K562 (cell line): ENCODE data around the gene C16orf74. TPM values are rescaled to one million over a fixed set of nuclear protein-coding genes. Genes with fewer than 3 reads are reported as not detected.

ENCODE experiments used
- ATAC-seq: fragments of 200-7000 bp; cut with Tn5 transposase; 3 replicates; pipeline ENCODE4 v1.9.1; 2020; ENCODE audit warnings: moderate library complexity
- BruUV-seq: library from RNA; stranded (reverse); fragments of 400-500 nt; replicated peaks from 2 replicates; lab custom pipeline; 2021; lab: Mats Ljungman, UMichigan
- CTCF ChIA-PET: fragments of 300-600 bp; formaldehyde crosslinking; extraction: SDS; loops from one replicate; lab custom pipeline; 2021; ENCODE audit warnings: low intra/inter-chr PET ratio; lab: Yijun Ruan, JAX
- POLR2A ChIA-PET: fragments of 300-600, 350-650 bp; sonication (Branson Sonifier 250); formaldehyde crosslinking; extraction: SDS; loops from one replicate; lab custom pipeline; 2021; ENCODE audit warnings: antibody characterized with exemption, inconsistent platforms; lab: Yijun Ruan, JAX
- DNase-seq, 4 experiments: peaks; one replicate each; pipeline versions ENCODE4 v3.0.0 to v3.0.0-alpha.2; 2011 to 2018; ENCODE audit warnings: low spot score in 3 of 4, mixed read lengths in 3 of 4; ENCODE audit errors: extremely low read depth in 1 of 4
- FAIRE-seq: peaks from 2 replicates; lab custom pipeline; 2011; peaks lifted over from hg19 to GRCh38; lab: Jason Lieb, UNC
- H2AFZ ChIP-seq: 2 replicates; pipeline ENCODE4 v1.6.0; 2011; ENCODE audit warnings: low read depth, low read length, control low read depth, inconsistent platforms
- H3K27ac ChIP-seq: fragments of 200-600 bp; 3 replicates; pipeline ENCODE4 v1.8.0; 2011; ENCODE audit warnings: low read depth, mild to moderate bottlenecking, control low read depth, inconsistent platforms, low read length, moderate library complexity, mixed read lengths; ENCODE audit errors: extremely low read depth
- H3K27me3 ChIP-seq, 2 experiments: fragments of 300-600 bp in 1 of 2; 2 replicates in 1 of 2; 3 replicates in 1 of 2; pipeline versions ENCODE4 v1.6.0 to v1.8.0; 2011; ENCODE audit warnings: inconsistent platforms in 2 of 2, low read length in 2 of 2, mild to moderate bottlenecking in 1 of 2, mixed read lengths in 1 of 2, moderate library complexity in 1 of 2; ENCODE audit not compliant: control insufficient read depth in 2 of 2, insufficient read depth in 2 of 2
- H3K36me3 ChIP-seq: fragments of 300-600 bp; 3 replicates; pipeline ENCODE4 v1.8.0; 2011; ENCODE audit warnings: mild to moderate bottlenecking, low read length, inconsistent platforms; ENCODE audit not compliant: control insufficient read depth, insufficient read depth
- H3K4me1 ChIP-seq, 2 experiments: fragments of 200-600 bp in 1 of 2; replicated peaks in 1 of 2; 2 replicates in 1 of 2; 3 replicates in 1 of 2; pipeline versions ENCODE4 v1.5.1 to v1.8.0; 2011; ENCODE audit warnings: inconsistent platforms in 2 of 2, low read length in 2 of 2, mild to moderate bottlenecking in 1 of 2, mixed read lengths in 1 of 2, moderate library complexity in 1 of 2; ENCODE audit not compliant: control insufficient read depth in 2 of 2, insufficient read depth in 2 of 2
- H3K4me2 ChIP-seq: 2 replicates; pipeline ENCODE4 v1.6.1; 2011; ENCODE audit warnings: low read length, control low read depth, inconsistent platforms, mixed read lengths; ENCODE audit not compliant: insufficient read depth
- H3K4me3 ChIP-seq: fragments of 200-600 bp; sonication (generic), shearing (Covaris generic); 2 replicates; pipeline ENCODE4 v1.5.1; 2016; ENCODE audit warnings: control low read depth, inconsistent platforms
- H3K79me2 ChIP-seq: fragments of 200-600 bp; 3 replicates; pipeline ENCODE4 v1.8.0; 2011; ENCODE audit warnings: low read length, inconsistent platforms; ENCODE audit not compliant: control insufficient read depth, insufficient read depth
- H3K9ac ChIP-seq, 2 experiments: 2 replicates each; pipeline versions ENCODE4 v1.6.0 to v1.6.1; 2011; ENCODE audit warnings: low read depth in 2 of 2, low read length in 2 of 2, control low read depth in 1 of 2, inconsistent platforms in 1 of 2, mild to moderate bottlenecking in 1 of 2, mixed read lengths in 1 of 2; ENCODE audit not compliant: insufficient read depth in 1 of 2
- H3K9me1 ChIP-seq: one replicate; pipeline ENCODE4 v1.6.0; 2011; ENCODE audit warnings: inconsistent platforms, mild to moderate bottlenecking, low read length, moderate library complexity; ENCODE audit not compliant: control insufficient read depth, insufficient read depth
- H3K9me3 ChIP-seq: replicated peaks from 2 replicates; pipeline ENCODE4 v1.5.1; 2011; ENCODE audit warnings: low read depth, low read length, inconsistent platforms; ENCODE audit not compliant: control insufficient read depth, insufficient read depth
- H4K20me1 ChIP-seq: replicated peaks from 2 replicates; pipeline ENCODE4 v1.6.1; 2011; ENCODE audit warnings: low read length, inconsistent platforms, mixed read lengths; ENCODE audit not compliant: control insufficient read depth, insufficient read depth
- EHMT2 ChIP-seq: fragments of 450-650 bp; IDR thresholded peaks from 2 replicates; pipeline ENCODE4 v1.6.1; 2018; ENCODE audit warnings: antibody characterized with exemption
- ZNF24 ChIP-seq: fragments of 450-650 bp; IDR thresholded peaks from 2 replicates; pipeline ENCODE4 v1.6.1; 2016
- ZNF707 ChIP-seq: fragments of 250-450 bp; sonication (Bioruptor Pico); conservative IDR thresholded peaks from 2 replicates; pipeline ENCODE4 v1.8.0; 2022; ENCODE audit warnings: inconsistent platforms, mild to moderate bottlenecking, moderate library complexity
- ZNF77 ChIP-seq: fragments of 250-450 bp; sonication (Bioruptor Pico); IDR thresholded peaks from 2 replicates; pipeline ENCODE4 v1.5.0; 2020
- WGBS: fragments of 100-300 bp; shearing (Covaris generic); methylation state at CpG from one replicate; pipeline ENCODE4 v1.1.6; 2016; ENCODE audit warnings: low coverage, mixed read lengths; ENCODE audit not compliant: insufficient coverage; ENCODE audit errors: missing lambda C conversion rate; 5-methylcytosine and 5-hydroxymethylcytosine counted together
- in situ Hi-C: fragments of 300-500 bp; cut with MboI; formaldehyde crosslinking; loops from 4 replicates; pipeline ENCODE4 v1.15.0; 2018; ENCODE audit warnings: inconsistent platforms, mixed read lengths
- intact Hi-C: fragments of 100-400 bp; cut with micrococcal nuclease; formaldehyde crosslinking; loops from 2 replicates; pipeline ENCODE4 v1.14.2; 2022
- polyA plus RNA-seq, 8 experiments: library from polyadenylated mRNA; depleted of rRNA in 4 of 8; stranded (reverse) in 5 of 8; unstranded in 3 of 8; fragments of >200 nt; fragmentation: Nextera tagmentation in 2 of 8; fragmentation: Illumina TruSeq in 1 of 8; extraction: Ambion mirVana in 2 of 8; extraction: Trizol in 1 of 8; gene quantifications; 2 replicates each; pipeline versions ENCODE4 v1.2.1 to v1.2.3, GENCODE V29; 2011 to 2014; ENCODE audit warnings: inconsistent platforms in 1 of 8, missing spikeins in 1 of 8
- total RNA-seq, 7 experiments: library from RNA; depleted of rRNA in 6 of 7; stranded (reverse); fragments of >200 nt in 6 of 7; fragmentation: Illumina TruSeq in 2 of 7; extraction: Trizol in 2 of 7; gene quantifications; 2 replicates each; pipeline versions ENCODE4 v1.2.1 to v1.2.3, GENCODE V29; 2011 to 2021; ENCODE audit warnings: low replicate concordance in 1 of 7
- TF ChIP-seq, protein P1 (sequence below): sonication (generic); formaldehyde crosslinking; IDR thresholded peaks from 2 replicates; pipeline ENCODE4 v1.8.1; 2023; ENCODE audit warnings: mild to moderate bottlenecking, missing genetic modification reagents

C16orf74 gene
- total and polyA plus RNA-seq, 9 of the 15 experiments (the other 6 are each of a cell fraction or from before 2014, with no cell fraction given), result not detected

DNA sequence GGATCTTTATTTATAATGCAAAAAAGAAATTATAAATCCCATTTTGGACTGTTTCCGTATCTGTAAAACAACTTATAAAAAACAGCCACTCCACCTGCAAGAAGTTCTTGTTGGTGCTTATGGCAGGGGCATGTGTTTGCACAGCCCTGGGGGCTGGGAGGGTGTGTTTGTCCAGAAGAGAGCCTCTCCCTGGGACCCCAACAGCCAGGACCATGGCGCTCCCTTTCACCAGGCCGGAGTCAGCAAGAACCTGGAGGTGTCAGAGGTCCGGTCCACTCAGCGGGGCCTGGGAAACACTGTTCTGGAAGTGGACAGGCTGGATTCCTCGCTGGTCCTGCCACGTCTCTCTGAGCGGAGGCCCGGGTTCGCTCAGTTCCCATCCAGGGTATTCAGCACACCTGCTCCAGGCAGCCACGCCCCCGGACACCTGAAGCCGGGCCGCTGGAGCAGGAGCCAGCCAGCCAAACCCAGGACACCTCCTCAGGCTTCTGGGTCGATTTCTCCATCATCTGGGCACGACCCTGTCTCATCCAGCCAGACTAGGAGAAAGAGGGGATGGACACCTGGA lies 43.3 kb downstream of the C16orf74 start:
- 18% methylated on average over 14 of the region's 16 CpGs for WGBS
- Histone ChIP-seq H3K4me3 (no peak overlapping the region), H3K79me2 (no peaks in the 10 kb centered on the region), H3K4me2 (no peak overlapping the region), H4K20me1 (peaks cover 8% of the 10 kb centered on the region; the same call in 1 of the 2 replicates), H3K4me1 (peaks cover 0 to 19% of the 10 kb centered on the region in 2 experiments; a peak in 3 of 5 replicates), H2AFZ (no peak overlapping the region), H3K9me1 (no peaks in the 10 kb centered on the region), H3K27ac (no peak overlapping the region), H3K9ac (no peak overlapping the region), H3K27me3 (peaks cover 23 to 49% of the 10 kb centered on the region in 2 experiments), H3K36me3 (no peaks in the 10 kb centered on the region)
- intact Hi-C loops, result no loop called here
- FAIRE-seq (no peak), ATAC-seq (no peak), DNase-seq (no peak)
- BruUV-seq, result no TSS peak
- in situ Hi-C loops, result no loop called here
- CTCF ChIA-PET, result no interaction called here
- TF ChIP-seq EHMT2 (no peak), ZNF707 (CRISPR knock-in tag) (no peak), ZNF77 (CRISPR knock-in tag) (no peak), ZNF24 (no peak)
- TF ChIP-seq, protein P1, sequence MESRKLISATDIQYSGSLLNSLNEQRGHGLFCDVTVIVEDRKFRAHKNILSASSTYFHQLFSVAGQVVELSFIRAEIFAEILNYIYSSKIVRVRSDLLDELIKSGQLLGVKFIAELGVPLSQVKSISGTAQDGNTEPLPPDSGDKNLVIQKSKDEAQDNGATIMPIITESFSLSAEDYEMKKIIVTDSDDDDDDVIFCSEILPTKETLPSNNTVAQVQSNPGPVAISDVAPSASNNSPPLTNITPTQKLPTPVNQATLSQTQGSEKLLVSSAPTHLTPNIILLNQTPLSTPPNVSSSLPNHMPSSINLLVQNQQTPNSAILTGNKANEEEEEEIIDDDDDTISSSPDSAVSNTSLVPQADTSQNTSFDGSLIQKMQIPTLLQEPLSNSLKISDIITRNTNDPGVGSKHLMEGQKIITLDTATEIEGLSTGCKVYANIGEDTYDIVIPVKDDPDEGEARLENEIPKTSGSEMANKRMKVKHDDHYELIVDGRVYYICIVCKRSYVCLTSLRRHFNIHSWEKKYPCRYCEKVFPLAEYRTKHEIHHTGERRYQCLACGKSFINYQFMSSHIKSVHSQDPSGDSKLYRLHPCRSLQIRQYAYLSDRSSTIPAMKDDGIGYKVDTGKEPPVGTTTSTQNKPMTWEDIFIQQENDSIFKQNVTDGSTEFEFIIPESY (CRISPR knock-in tag), result no peak
- TF ChIP-seq, all 486 proteins: peak for 0
- peaks cover 6% of the 10 kb centered on the region for H3K9me3 ChIP-seq
- POLR2A ChIA-PET, result no interaction called here
